Measurements from ENCODE around the gene HHIPL2.

DNA sequence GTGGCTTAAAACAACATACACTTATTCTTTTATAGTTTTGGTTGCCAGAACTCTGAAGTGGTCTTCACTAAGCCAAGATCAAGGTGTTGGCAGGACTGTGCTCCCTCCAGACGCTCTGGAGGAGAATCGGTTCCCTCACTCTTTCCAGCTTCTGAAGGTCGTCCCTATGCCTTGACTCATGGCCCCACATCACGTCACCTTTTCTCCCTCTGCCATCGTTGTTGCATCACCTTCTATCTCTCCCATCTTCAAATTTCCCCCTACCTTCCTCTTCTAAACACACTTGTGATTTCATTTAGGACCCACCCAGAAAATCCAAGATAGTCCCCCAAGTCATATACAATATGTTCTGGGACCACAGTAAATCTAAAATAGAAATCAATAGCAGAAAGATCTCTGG, 12.4 kb downstream of the HHIPL2 start:
- TF ChIP-seq, protein P1, sequence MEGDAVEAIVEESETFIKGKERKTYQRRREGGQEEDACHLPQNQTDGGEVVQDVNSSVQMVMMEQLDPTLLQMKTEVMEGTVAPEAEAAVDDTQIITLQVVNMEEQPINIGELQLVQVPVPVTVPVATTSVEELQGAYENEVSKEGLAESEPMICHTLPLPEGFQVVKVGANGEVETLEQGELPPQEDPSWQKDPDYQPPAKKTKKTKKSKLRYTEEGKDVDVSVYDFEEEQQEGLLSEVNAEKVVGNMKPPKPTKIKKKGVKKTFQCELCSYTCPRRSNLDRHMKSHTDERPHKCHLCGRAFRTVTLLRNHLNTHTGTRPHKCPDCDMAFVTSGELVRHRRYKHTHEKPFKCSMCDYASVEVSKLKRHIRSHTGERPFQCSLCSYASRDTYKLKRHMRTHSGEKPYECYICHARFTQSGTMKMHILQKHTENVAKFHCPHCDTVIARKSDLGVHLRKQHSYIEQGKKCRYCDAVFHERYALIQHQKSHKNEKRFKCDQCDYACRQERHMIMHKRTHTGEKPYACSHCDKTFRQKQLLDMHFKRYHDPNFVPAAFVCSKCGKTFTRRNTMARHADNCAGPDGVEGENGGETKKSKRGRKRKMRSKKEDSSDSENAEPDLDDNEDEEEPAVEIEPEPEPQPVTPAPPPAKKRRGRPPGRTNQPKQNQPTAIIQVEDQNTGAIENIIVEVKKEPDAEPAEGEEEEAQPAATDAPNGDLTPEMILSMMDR (IDR thresholded peaks at IDR 0.05): no peak
- TF ChIP-seq TAF1 (IDR thresholded peaks at IDR 0.05; ENCODE audit: borderline replicate concordance, low read depth, low read length) (no peak), GABPA (IDR thresholded peaks at IDR 0.05; ENCODE audit: low read depth) (no peak), SMC3 (IDR thresholded peaks at IDR 0.05; ENCODE audit: low read depth, low read length) (no peak)

Measured in SK-N-SH (cell line).